PC-9 (cell line): Measurements from ENCODE around the gene NOPCHAP1. TPM values are rescaled to one million over a fixed set of nuclear protein-coding genes. Genes with fewer than 3 reads are reported as not detected.
"Not testable (repeated sequence)": the region's sequence is repeated elsewhere in the genome, so short reads cannot be mapped to it uniquely, and the experiment has no call there.

Experiments
- BruUV-seq: library from RNA; stranded (reverse); fragments of 400-500 nt; replicated peaks from 2 replicates; lab custom pipeline; 2021; lab: Mats Ljungman, UMichigan
- CTCF ChIA-PET: fragments of 300-600 bp; sonication (Branson Sonifier 250); formaldehyde crosslinking; loops from one replicate; lab custom pipeline; 2022; ENCODE audit warnings: antibody characterized with exemption; lab: Charles Lee
- POLR2A ChIA-PET: fragments of 300-600 bp; sonication (Branson Sonifier 250); formaldehyde crosslinking; loops from one replicate; lab custom pipeline; 2022; ENCODE audit warnings: antibody characterized with exemption; ENCODE audit not compliant: unreplicated experiment; lab: Charles Lee
- DNase-seq, 2 experiments: peaks; one replicate each; pipeline versions ENCODE4 v3.0.0 to v3.0.0-alpha.2; 2015 to 2022; ENCODE audit warnings: mixed read lengths in 1 of 2
- H2AFZ ChIP-seq: fragments of 200-600 bp; sonication (generic); 2 replicates; pipeline ENCODE4 v1.8.1; 2017; ENCODE audit warnings: antibody characterized with exemption
- H3F3A ChIP-seq: fragments of 200-600 bp; sonication (generic); 2 replicates; pipeline ENCODE4 v1.8.1; 2017; ENCODE audit warnings: antibody characterized with exemption, mild to moderate bottlenecking, low read depth; ENCODE audit not compliant: insufficient read depth
- H3K27ac ChIP-seq: fragments of 200-600 bp; sonication (generic); 2 replicates; pipeline ENCODE4 v1.6.1; 2016; ENCODE audit warnings: mixed run types
- H3K27me3 ChIP-seq: fragments of 200-600 bp; sonication (generic); 2 replicates; pipeline ENCODE4 v1.6.1; 2016; ENCODE audit warnings: low read depth, mixed run types; ENCODE audit not compliant: insufficient read depth
- H3K36me3 ChIP-seq: fragments of 200-600 bp; sonication (generic); 2 replicates; pipeline ENCODE4 v1.6.1; 2016; ENCODE audit warnings: low read depth, mixed run types
- H3K4me1 ChIP-seq: fragments of 200-600 bp; sonication (generic); replicated peaks from 2 replicates; pipeline ENCODE4 v1.6.1; 2016; ENCODE audit warnings: mixed run types; ENCODE audit not compliant: insufficient read depth
- H3K4me2 ChIP-seq: fragments of 200-600 bp; sonication (generic); 2 replicates; pipeline ENCODE4 v1.6.1; 2017; ENCODE audit warnings: mixed run types
- H3K4me3 ChIP-seq: fragments of 200-600 bp; sonication (generic); 2 replicates; pipeline ENCODE4 v1.6.1; 2016; ENCODE audit warnings: mixed run types
- H3K79me2 ChIP-seq: fragments of 200-600 bp; sonication (generic); 2 replicates; pipeline ENCODE4 v1.6.1; 2017; ENCODE audit warnings: low read depth, mixed run types
- H3K9me2 ChIP-seq: fragments of 200-600 bp; sonication (generic); 2 replicates; pipeline ENCODE4 v1.8.1; 2017; ENCODE audit warnings: mild to moderate bottlenecking; ENCODE audit not compliant: insufficient read depth
- H3K9me3 ChIP-seq: fragments of 200-600 bp; sonication (generic); 2 replicates; pipeline ENCODE4 v1.8.1; 2016; ENCODE audit warnings: low read depth; ENCODE audit not compliant: insufficient read depth
- H4K20me1 ChIP-seq: fragments of 200-600 bp; sonication (generic); 2 replicates; pipeline ENCODE4 v1.8.1; 2017; ENCODE audit not compliant: insufficient read depth
- EZH2 ChIP-seq: fragments of 200-600 bp; sonication (generic); IDR thresholded peaks from 2 replicates; pipeline ENCODE4 v1.8.0; 2017; ENCODE audit warnings: antibody characterized with exemption, low read depth
- intact Hi-C: fragments of 100-400 bp; cut with micrococcal nuclease; formaldehyde crosslinking; loops from one replicate; pipeline ENCODE4 v1.10.0; 2022; ENCODE audit not compliant: unreplicated experiment
- total RNA-seq: library from RNA; stranded (reverse); gene quantifications from 2 replicates; pipeline ENCODE4 v1.2.3, GENCODE V29; 2021
- TF ChIP-seq, protein P1 (sequence below): fragments of 200-600 bp; sonication (generic); conservative IDR thresholded peaks from 2 replicates; pipeline ENCODE4 v1.6.1; 2017; ENCODE audit warnings: mixed run types, antibody characterized with exemption, mild to moderate bottlenecking, moderate library complexity

Gene NOPCHAP1
- total RNA-seq, 1 experiment from 2014 or later, result 20.1 TPM

DNA sequence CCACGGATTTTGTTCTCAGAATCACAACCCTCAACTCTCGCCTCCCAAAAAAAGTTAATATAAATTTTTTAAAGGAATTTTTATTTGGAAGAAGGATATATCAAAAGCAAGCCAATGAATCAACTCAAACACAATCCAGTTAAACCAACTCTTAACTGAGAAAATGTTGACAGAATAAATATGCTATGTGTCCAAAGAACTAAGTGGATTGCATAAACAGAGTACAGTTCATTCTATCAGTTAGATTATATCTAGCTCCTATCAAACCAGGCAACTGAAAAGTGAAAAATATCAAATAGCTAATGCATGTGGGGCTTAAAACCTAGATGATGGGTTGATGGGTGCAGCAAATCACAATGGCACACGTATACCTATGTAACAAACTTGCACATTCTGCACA, 44.7 kb upstream of the NOPCHAP1 start:
- ChIA-PET POLR2A (no interaction called here), CTCF (no interaction called here)
- Histone ChIP-seq H3K4me2 (no peak overlapping the region), H3K36me3 (no peaks in the 10 kb centered on the region), H3K9me3 (no peaks in the 10 kb centered on the region), H3K4me3 (no peak overlapping the region), H3K4me1 (no peaks in the 10 kb centered on the region; the same call in 1 of the 2 replicates), H3K27me3 (no peaks in the 10 kb centered on the region), H4K20me1 (no peaks in the 10 kb centered on the region), H2AFZ (no peak overlapping the region), H3K27ac (no peak overlapping the region), H3K79me2 (no peaks in the 10 kb centered on the region), H3K9me2 (no peaks in the 10 kb centered on the region), H3F3A (no peaks in the 10 kb centered on the region)
- no peak for DNase-seq
- TF ChIP-seq EZH2, result no peak
- TF ChIP-seq, protein P1, sequence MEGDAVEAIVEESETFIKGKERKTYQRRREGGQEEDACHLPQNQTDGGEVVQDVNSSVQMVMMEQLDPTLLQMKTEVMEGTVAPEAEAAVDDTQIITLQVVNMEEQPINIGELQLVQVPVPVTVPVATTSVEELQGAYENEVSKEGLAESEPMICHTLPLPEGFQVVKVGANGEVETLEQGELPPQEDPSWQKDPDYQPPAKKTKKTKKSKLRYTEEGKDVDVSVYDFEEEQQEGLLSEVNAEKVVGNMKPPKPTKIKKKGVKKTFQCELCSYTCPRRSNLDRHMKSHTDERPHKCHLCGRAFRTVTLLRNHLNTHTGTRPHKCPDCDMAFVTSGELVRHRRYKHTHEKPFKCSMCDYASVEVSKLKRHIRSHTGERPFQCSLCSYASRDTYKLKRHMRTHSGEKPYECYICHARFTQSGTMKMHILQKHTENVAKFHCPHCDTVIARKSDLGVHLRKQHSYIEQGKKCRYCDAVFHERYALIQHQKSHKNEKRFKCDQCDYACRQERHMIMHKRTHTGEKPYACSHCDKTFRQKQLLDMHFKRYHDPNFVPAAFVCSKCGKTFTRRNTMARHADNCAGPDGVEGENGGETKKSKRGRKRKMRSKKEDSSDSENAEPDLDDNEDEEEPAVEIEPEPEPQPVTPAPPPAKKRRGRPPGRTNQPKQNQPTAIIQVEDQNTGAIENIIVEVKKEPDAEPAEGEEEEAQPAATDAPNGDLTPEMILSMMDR, result no peak
- intact Hi-C loops, result no loop called here
- no TSS peak for BruUV-seq

DNA sequence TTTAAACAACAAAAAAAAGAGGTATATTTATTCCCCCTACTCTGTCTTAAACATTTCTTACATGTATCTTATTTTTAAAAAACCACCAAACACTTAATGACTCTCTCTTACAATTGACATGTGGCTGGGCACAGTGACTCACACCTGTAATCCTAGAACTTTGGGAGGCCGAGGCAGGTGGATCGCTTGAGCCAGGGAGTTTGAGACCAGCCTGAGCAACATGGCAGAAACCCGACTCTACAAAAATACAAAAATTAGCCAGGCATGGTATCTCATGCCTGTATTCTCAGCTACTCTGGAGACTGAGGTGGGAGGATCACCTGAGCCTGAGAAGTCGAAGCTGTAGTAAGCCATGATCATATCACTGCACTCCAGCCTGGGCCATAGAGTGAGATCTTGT, 44.0 kb upstream of the NOPCHAP1 start:
- H3K27ac ChIP-seq, result no peak overlapping the region
- H2AFZ ChIP-seq, result no peak overlapping the region
- H3F3A ChIP-seq, result no peaks in the 10 kb centered on the region
- no peak for DNase-seq
- ChIA-PET POLR2A (no interaction called here), CTCF (interaction anchor here (0.6 kb wide), 1 partner anchor 756 kb away, joined by 4 read pairs; no protein-coding TSS in a partner anchor)
- intact Hi-C loops, result no loop called here
- H3K4me1 ChIP-seq, result no peaks in the 10 kb centered on the region; the same call in 1 of the 2 replicates
- no peaks in the 10 kb centered on the region for H3K9me3 ChIP-seq
- no peaks in the 10 kb centered on the region for H3K36me3 ChIP-seq
- TF ChIP-seq EZH2, result no peak
- TF ChIP-seq, protein P1, result no peak
- no peaks in the 10 kb centered on the region for H3K27me3 ChIP-seq
- H3K79me2 ChIP-seq, result no peaks in the 10 kb centered on the region
- H3K4me2 ChIP-seq, result no peak overlapping the region
- no peaks in the 10 kb centered on the region for H4K20me1 ChIP-seq
- no peak overlapping the region for H3K4me3 ChIP-seq
- BruUV-seq, result no TSS peak
- no peaks in the 10 kb centered on the region for H3K9me2 ChIP-seq

DNA sequence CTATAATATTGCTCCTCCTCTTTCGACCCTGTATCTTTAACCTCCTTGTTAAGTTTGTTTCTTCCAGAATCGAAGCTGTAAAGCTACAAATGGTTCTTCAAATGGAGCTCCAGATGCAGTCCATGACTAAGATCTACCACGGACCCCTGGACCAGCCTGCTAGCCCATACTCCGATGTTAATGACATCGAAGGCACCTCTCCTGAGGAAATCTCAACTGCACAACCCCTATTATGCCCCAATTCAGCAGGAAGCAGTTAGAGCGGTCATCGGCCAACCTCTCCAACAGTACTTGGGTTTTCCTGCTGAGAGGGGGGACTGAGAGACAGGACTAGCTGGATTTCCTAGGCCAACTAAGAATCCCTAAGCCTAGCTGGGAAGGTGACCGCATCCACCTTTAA, 42.7 kb upstream of the NOPCHAP1 start:
- H3K9me3 ChIP-seq, H3K9me2 ChIP-seq, H3K79me2 ChIP-seq, POLR2A ChIA-PET, intact Hi-C loops, H3F3A ChIP-seq, H3K27me3 ChIP-seq, H2AFZ ChIP-seq, H3K4me2 ChIP-seq, H3K27ac ChIP-seq, H4K20me1 ChIP-seq, H3K4me1 ChIP-seq, CTCF ChIA-PET, H3K36me3 ChIP-seq, H3K4me3 ChIP-seq, DNase-seq, BruUV-seq: not testable (repeated sequence)

DNA sequence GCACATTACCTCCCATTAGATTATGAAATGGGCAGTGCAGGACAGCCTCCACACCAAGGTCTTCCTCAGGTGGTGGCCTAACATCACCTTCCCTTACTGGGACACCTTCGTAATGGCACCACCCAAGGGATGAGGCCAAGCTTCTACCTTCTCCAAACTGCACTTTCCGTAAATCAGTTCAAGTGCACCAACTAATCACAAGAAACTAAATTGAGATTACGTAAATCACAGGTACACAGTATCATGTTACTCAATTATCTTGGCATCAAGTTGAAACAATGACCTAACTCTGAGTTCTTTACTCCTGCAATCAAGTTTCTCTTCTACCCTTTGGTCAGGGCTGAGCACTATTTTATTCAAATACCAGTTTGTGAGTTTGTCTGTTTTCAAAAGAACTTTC, 41.9 kb upstream of the NOPCHAP1 start:
- TF ChIP-seq EZH2, result no peak
- TF ChIP-seq, protein P1, result no peak
- H3K4me1 ChIP-seq, result no peaks in the 10 kb centered on the region; the same call in 1 of the 2 replicates
- H3K36me3 ChIP-seq, result no peaks in the 10 kb centered on the region
- H3K9me3 ChIP-seq, result no peaks in the 10 kb centered on the region
- H4K20me1 ChIP-seq, result no peaks in the 10 kb centered on the region
- H3K4me3 ChIP-seq, result no peak overlapping the region
- no peaks in the 10 kb centered on the region for H3K79me2 ChIP-seq
- POLR2A ChIA-PET, result no interaction called here
- BruUV-seq, result no TSS peak
- CTCF ChIA-PET, result no interaction called here
- H3K4me2 ChIP-seq, result no peak overlapping the region
- no peak overlapping the region for H2AFZ ChIP-seq
- no peaks in the 10 kb centered on the region for H3K9me2 ChIP-seq
- no peaks in the 10 kb centered on the region for H3K27me3 ChIP-seq
- intact Hi-C loops, result no loop called here
- H3F3A ChIP-seq, result no peaks in the 10 kb centered on the region
- H3K27ac ChIP-seq, result no peak overlapping the region
- no peak for DNase-seq

DNA sequence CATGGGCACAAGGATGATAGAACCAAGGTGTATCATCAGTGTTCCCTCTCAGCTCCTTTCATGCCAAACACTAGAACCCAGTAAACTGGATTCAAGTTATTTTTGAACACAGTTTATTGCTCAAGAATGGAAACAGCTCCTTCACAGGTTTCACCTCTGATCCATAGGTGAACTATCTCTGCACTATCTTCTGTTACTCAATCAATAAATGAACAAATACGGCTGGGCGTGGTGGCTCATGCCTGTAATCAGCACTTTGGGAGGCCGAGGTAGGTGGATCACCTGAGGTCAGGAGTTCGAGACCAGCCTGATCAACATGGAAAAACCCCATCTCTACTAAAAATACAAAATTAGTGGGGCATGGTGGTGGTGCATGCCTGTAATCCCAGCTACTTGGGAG, 37.4 kb upstream of the NOPCHAP1 start:
- H3K4me2 ChIP-seq, H2AFZ ChIP-seq, H3K27ac ChIP-seq, CTCF ChIA-PET, H3F3A ChIP-seq, DNase-seq, H3K27me3 ChIP-seq, intact Hi-C loops, H4K20me1 ChIP-seq, H3K9me3 ChIP-seq, POLR2A ChIA-PET, BruUV-seq, H3K9me2 ChIP-seq, H3K79me2 ChIP-seq, H3K4me3 ChIP-seq, H3K36me3 ChIP-seq: not testable (repeated sequence)
- H3K4me1 ChIP-seq, result peaks cover 13% of the 10 kb centered on the region
